Mesenchymal stem cell (in vitro differentiated cells and primary cell): ENCODE results near the gene ASF1B.

Experiments used
- DNase-seq: peaks from one replicate; pipeline ENCODE4 v3.0.0-alpha.2; 2013
- H2AFZ ChIP-seq: one replicate; pipeline ENCODE4 v1.6.1; 2013; ENCODE audit warnings: low read depth, mild to moderate bottlenecking, control low read depth, inconsistent platforms, low read length, moderate library complexity
- H2AK5ac ChIP-seq: 2 replicates; pipeline ENCODE4 v1.6.1; 2013; ENCODE audit warnings: low read length, moderate library complexity, mild to moderate bottlenecking, inconsistent platforms; ENCODE audit not compliant: severe bottlenecking
- H2BK120ac ChIP-seq: one replicate; pipeline ENCODE4 v1.6.1; 2013; ENCODE audit warnings: low read depth, mild to moderate bottlenecking, inconsistent platforms, low read length, moderate library complexity
- H2BK12ac ChIP-seq, 2 experiments: one replicate each; pipeline ENCODE4 v1.6.1; 2013; ENCODE audit warnings: inconsistent platforms in 2 of 2, low read length in 2 of 2, mild to moderate bottlenecking in 2 of 2, moderate library complexity in 2 of 2, control low read depth in 1 of 2
- H2BK15ac ChIP-seq: one replicate; pipeline ENCODE4 v1.6.1; 2013; ENCODE audit warnings: mild to moderate bottlenecking, low read depth, inconsistent platforms; ENCODE audit not compliant: poor library complexity, severe bottlenecking
- H2BK5ac ChIP-seq: 2 replicates; pipeline ENCODE4 v1.6.1; 2013; ENCODE audit warnings: low read depth, mild to moderate bottlenecking, low read length, control low read depth, inconsistent platforms; ENCODE audit not compliant: poor library complexity, severe bottlenecking
- H3K14ac ChIP-seq, 2 experiments: one replicate each; pipeline ENCODE4 v1.6.1; 2013; ENCODE audit warnings: inconsistent platforms in 2 of 2, low read length in 2 of 2, control low read depth in 1 of 2, mild to moderate bottlenecking in 1 of 2, moderate library complexity in 1 of 2
- H3K18ac ChIP-seq, 2 experiments: one replicate each; pipeline ENCODE4 v1.6.1; 2013; ENCODE audit warnings: inconsistent platforms in 2 of 2, low read length in 2 of 2, control low read depth in 1 of 2, low read depth in 1 of 2, mild to moderate bottlenecking in 1 of 2
- H3K23ac ChIP-seq, 2 experiments: one replicate each; pipeline ENCODE4 v1.6.1; 2013; ENCODE audit warnings: inconsistent platforms in 2 of 2, low read length in 2 of 2, mild to moderate bottlenecking in 2 of 2, moderate library complexity in 2 of 2, control low read depth in 1 of 2
- H3K27ac ChIP-seq: 2 replicates; pipeline ENCODE4 v1.5.1; 2013; ENCODE audit warnings: mild to moderate bottlenecking, moderate library complexity, low read length, control low read depth, inconsistent platforms; ENCODE audit not compliant: poor library complexity, severe bottlenecking
- H3K27me3 ChIP-seq, 2 experiments: 2 replicates each; pipeline versions ENCODE4 v1.6.1 to v1.7.0; 2013; ENCODE audit warnings: low read length in 2 of 2, mild to moderate bottlenecking in 2 of 2, moderate library complexity in 2 of 2, control low read depth in 1 of 2, inconsistent platforms in 1 of 2; ENCODE audit not compliant: control insufficient read depth in 1 of 2, insufficient read depth in 1 of 2
- H3K36me3 ChIP-seq, 2 experiments: 2 replicates each; pipeline versions ENCODE4 v1.6.1 to v1.7.0; 2013; ENCODE audit warnings: low read length in 2 of 2, control low read depth in 1 of 2, inconsistent platforms in 1 of 2, low read depth in 1 of 2, mild to moderate bottlenecking in 1 of 2; ENCODE audit not compliant: insufficient read depth in 2 of 2, control insufficient read depth in 1 of 2
- H3K4ac ChIP-seq, 2 experiments: one replicate each; pipeline ENCODE4 v1.6.1; 2013; ENCODE audit warnings: inconsistent platforms in 2 of 2, low read length in 2 of 2, mild to moderate bottlenecking in 2 of 2, moderate library complexity in 2 of 2, control low read depth in 1 of 2, low read depth in 1 of 2
- H3K4me1 ChIP-seq: 2 replicates; pipeline ENCODE4 v1.6.1; 2013; ENCODE audit warnings: low read depth, low read length, control low read depth; ENCODE audit not compliant: control insufficient read depth, insufficient read depth
- H3K4me2 ChIP-seq: 2 replicates; pipeline ENCODE4 v1.6.1; 2013; ENCODE audit warnings: low read length, mild to moderate bottlenecking, inconsistent platforms; ENCODE audit not compliant: poor library complexity, severe bottlenecking
- H3K4me3 ChIP-seq, 2 experiments: 2 replicates each; pipeline versions ENCODE4 v1.5.1 to v1.7.0; 2013; ENCODE audit warnings: low read length in 2 of 2, mild to moderate bottlenecking in 2 of 2, control low read depth in 1 of 2, low read depth in 1 of 2; ENCODE audit not compliant: insufficient read depth in 1 of 2
- H3K79me1 ChIP-seq: replicated peaks from 2 replicates; pipeline ENCODE4 v1.6.1; 2013; ENCODE audit warnings: mild to moderate bottlenecking, control low read depth, low read length, inconsistent platforms; ENCODE audit not compliant: poor library complexity, severe bottlenecking
- H3K9ac ChIP-seq: 2 replicates; pipeline ENCODE4 v1.7.0; 2013; ENCODE audit warnings: mild to moderate bottlenecking, low read length, moderate library complexity
- H3K9me3 ChIP-seq: 2 replicates; pipeline ENCODE4 v1.7.0; 2013; ENCODE audit warnings: mild to moderate bottlenecking, low read length; ENCODE audit not compliant: control insufficient read depth
- H4K8ac ChIP-seq: one replicate; pipeline ENCODE4 v1.6.1; 2013; ENCODE audit warnings: inconsistent platforms, mild to moderate bottlenecking, low read length, moderate library complexity
- H4K91ac ChIP-seq: one replicate; pipeline ENCODE4 v1.6.1; 2013; ENCODE audit warnings: mild to moderate bottlenecking, low read length, inconsistent platforms
- WGBS: methylation state at CpG from one replicate; pipeline ENCODE4 v1.1.7; 2013; ENCODE audit warnings: mixed read lengths; 5-methylcytosine and 5-hydroxymethylcytosine counted together

ASF1B gene

DNA sequence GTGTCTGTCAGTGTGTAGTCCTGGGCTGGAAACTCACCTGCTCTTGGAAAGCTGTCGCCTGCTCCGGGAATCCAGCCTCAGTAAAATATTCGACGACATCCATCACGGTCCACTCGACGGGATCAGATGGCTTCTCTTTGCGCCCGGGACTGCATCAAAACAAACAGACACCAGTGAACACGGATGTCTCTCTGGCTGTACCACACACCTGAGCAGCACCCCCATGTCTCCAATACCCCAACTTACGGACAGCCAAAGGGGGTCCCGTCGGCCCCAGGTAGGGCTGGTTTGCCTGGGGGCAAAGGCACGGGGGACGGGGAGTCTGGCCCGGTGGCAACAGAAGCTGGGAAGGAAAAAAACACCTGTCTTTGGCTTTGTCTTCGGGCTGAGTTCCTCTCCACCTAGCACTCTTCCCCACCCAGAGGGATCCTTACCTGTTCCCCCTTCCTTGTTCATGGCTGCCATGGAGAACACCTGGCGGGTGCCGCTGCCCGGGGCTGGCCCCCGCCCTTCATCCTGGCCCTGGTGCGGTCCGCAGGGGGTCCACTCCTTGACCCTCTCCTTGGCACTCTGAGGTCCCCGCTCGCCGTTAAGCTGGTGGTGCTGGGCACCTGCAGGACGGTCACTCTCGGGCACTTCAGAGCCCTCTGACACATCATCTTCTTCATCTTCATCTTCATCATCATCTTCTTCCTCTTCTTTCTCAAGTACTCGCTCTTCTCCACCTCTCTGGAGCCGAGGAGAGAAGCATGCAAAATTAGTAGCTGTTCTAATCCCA is 47.6 kb downstream of the ASF1B start:
- H4K8ac ChIP-seq: no peak overlapping the region
- H2BK15ac ChIP-seq: no peak overlapping the region
- no peak overlapping the region for H2BK5ac ChIP-seq
- peaks cover 8% of the 10 kb centered on the region for H3K79me1 ChIP-seq
- WGBS: 92% methylated on average over 30 of the region's 30 CpGs
- H3K9me3 ChIP-seq: peaks cover 8% of the 10 kb centered on the region
- no peak overlapping the region for H3K27ac ChIP-seq
- H2AK5ac ChIP-seq: no peak overlapping the region
- DNase-seq: no peak
- peak overlapping the region in 1 of 2 experiments; percentile 73 for H3K4me3 ChIP-seq
- H2AFZ ChIP-seq: no peak overlapping the region
- no peak overlapping the region for H3K23ac ChIP-seq
- H3K9ac ChIP-seq: peak overlapping the region; percentile 62
- peak overlapping the region; percentile 77 for H3K4me2 ChIP-seq
- H2BK120ac ChIP-seq: no peak overlapping the region
- H3K36me3 ChIP-seq: peaks cover 16 to 22% of the 10 kb centered on the region in 2 experiments
- H3K4me1 ChIP-seq: peaks cover 13% of the 10 kb centered on the region
- H3K18ac ChIP-seq: no peak overlapping the region
- H3K27me3 ChIP-seq: no peaks in the 10 kb centered on the region
- no peak overlapping the region for H3K14ac ChIP-seq
- H2BK12ac ChIP-seq: no peak overlapping the region
- no peak overlapping the region for H4K91ac ChIP-seq
- H3K4ac ChIP-seq: no peak overlapping the region

DNA sequence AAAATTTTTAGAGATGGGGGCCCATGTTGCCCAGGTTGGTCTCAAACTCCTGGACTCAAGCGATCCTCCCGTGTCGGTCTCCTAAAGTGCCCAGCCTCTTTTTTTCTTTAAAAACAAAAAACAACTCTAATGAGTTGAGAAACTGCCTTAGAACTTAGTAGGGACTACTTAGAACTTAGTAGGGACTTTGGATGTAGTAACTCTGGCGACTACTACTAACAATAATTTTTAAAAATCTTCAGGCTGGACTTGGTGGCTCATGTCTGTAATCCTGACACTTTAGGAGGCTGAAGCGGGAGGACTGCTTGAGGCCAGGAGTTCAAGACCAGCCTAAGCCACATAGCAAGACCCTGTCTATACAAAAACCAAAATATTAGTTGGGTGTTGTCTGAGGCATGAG is 50.3 kb downstream of the ASF1B start:
- no peak overlapping the region for H3K9ac ChIP-seq
- H3K4me2 ChIP-seq: no peak overlapping the region
- no peak overlapping the region for H2BK12ac ChIP-seq
- H3K27ac ChIP-seq: no peak overlapping the region
- H4K8ac ChIP-seq: no peak overlapping the region
- H3K14ac ChIP-seq: no peak overlapping the region
- no peak overlapping the region for H2AFZ ChIP-seq
- H2BK15ac ChIP-seq: no peak overlapping the region
- H3K4ac ChIP-seq: no peak overlapping the region
- no CpG with 5 or more reads among the region's 5 CpGs for WGBS
- peaks cover 10 to 23% of the 10 kb centered on the region in 2 experiments for H3K36me3 ChIP-seq
- H2BK5ac ChIP-seq: no peak overlapping the region
- no peak overlapping the region for H2BK120ac ChIP-seq
- no peak overlapping the region for H3K18ac ChIP-seq
- peaks cover 11% of the 10 kb centered on the region for H3K79me1 ChIP-seq
- no peak overlapping the region for H3K23ac ChIP-seq
- no peak for DNase-seq
- H2AK5ac ChIP-seq: no peak overlapping the region
- H3K9me3 ChIP-seq: no peaks in the 10 kb centered on the region
- peaks cover 11% of the 10 kb centered on the region for H3K4me1 ChIP-seq
- no peaks in the 10 kb centered on the region for H3K27me3 ChIP-seq
- H4K91ac ChIP-seq: no peak overlapping the region
- H3K4me3 ChIP-seq: no peak overlapping the region

DNA sequence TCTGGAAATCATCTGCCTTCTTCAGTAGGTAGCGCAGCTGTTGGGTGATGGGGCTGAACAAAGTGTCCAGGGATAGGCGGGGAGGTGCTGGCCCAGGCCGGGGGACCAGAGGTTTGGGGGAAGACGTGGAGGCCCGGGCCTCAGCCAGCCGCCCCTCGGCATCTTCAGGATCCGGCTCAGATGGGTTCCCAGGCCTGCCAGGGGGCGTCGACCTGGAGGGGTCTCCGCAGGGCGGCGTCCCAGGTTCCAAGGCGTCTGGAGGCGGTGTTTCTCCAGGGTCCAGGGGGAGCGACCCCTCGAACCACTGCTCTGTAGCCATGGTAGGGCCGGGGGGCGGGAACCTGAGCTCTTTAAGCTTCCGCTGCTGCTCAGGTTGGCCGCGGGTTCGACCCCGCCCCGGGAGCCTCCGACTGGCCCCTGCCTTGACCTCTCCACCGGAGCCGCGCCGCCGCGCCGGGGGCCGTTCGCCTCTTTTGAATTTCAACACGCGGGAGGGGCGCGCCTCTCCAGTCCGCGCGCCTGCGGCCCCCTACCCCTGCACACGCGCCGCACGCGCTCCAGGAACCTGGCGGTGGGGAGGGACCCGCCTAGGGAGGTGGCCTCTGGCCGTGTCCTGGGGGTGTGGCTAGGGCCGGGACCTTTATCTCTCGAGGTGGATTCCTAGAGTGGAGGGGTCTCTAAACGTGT is 50.9 kb downstream of the ASF1B start, which contains the start of gene C19orf67:
Gene C19orf67, minus strand, starts transcription at position 475 of the 687 bp plus-strand sequence. Its CDS starts 156 bp downstream, at position 319.
- H2BK5ac ChIP-seq: no peak within 1 kb of the TSS
- H2BK15ac ChIP-seq: no peak within 1 kb of the TSS
- H3K9ac ChIP-seq: no peak within 1 kb of the TSS
- H3K4me2 ChIP-seq: no peak within 1 kb of the TSS
- no peak within 1 kb of the TSS for H2AFZ ChIP-seq
- H3K4me1 ChIP-seq: peaks cover 13% of the 10 kb centered on the region
- H3K23ac ChIP-seq: no peak within 1 kb of the TSS
- H3K27me3 ChIP-seq: no peaks in the 10 kb centered on the region
- no peak within 1 kb of the TSS for H3K4ac ChIP-seq
- H3K27ac ChIP-seq: no peak within 1 kb of the TSS
- H4K91ac ChIP-seq: no peak within 1 kb of the TSS
- no peak within 1 kb of the TSS for H2BK120ac ChIP-seq
- H3K18ac ChIP-seq: no peak within 1 kb of the TSS
- WGBS: 59% methylated on average over 54 of the region's 54 CpGs
- H2BK12ac ChIP-seq: no peak within 1 kb of the TSS
- no peak within 1 kb of the TSS for H4K8ac ChIP-seq
- no peak within 1 kb of the TSS for H2AK5ac ChIP-seq
- no peaks in the 10 kb centered on the region for H3K9me3 ChIP-seq
- DNase-seq: no peak
- H3K14ac ChIP-seq: no peak within 1 kb of the TSS
- no peak within 1 kb of the TSS for H3K4me3 ChIP-seq
- peaks cover 10 to 23% of the 10 kb centered on the region in 2 experiments for H3K36me3 ChIP-seq
- H3K79me1 ChIP-seq: peaks cover 11% of the 10 kb centered on the region

GRCh38 chr19:14082675-14082960 is 53.8 kb downstream of the ASF1B start:
- no peaks in the 10 kb centered on the region for H3K9me3 ChIP-seq
- H3K18ac ChIP-seq: no peak overlapping the region
- H2BK5ac ChIP-seq: no peak overlapping the region
- peak overlapping the region; percentile 93 for H3K9ac ChIP-seq
- H2AFZ ChIP-seq: no peak overlapping the region
- WGBS: 60% methylated on average over 1 of the region's 1 CpG
- no peak overlapping the region for H2AK5ac ChIP-seq
- no peak overlapping the region for H2BK120ac ChIP-seq
- H3K36me3 ChIP-seq: peaks cover 0 to 9% of the 10 kb centered on the region in 2 experiments
- no peak overlapping the region for H2BK12ac ChIP-seq
- H3K4me3 ChIP-seq: peak overlapping the region in 1 of 2 experiments; percentile 83
- peak overlapping the region; percentile 46 for H4K8ac ChIP-seq
- peaks cover 5% of the 10 kb centered on the region for H3K4me1 ChIP-seq
- H3K4me2 ChIP-seq: no peak overlapping the region
- no peak overlapping the region for H3K4ac ChIP-seq
- no peak overlapping the region for H2BK15ac ChIP-seq
- no peaks in the 10 kb centered on the region for H3K27me3 ChIP-seq
- H4K91ac ChIP-seq: no peak overlapping the region
- H3K23ac ChIP-seq: no peak overlapping the region
- no peak overlapping the region for H3K27ac ChIP-seq
- peaks cover 8% of the 10 kb centered on the region for H3K79me1 ChIP-seq
- no peak overlapping the region for H3K14ac ChIP-seq
- no peak for DNase-seq
